GM21529 (cell line): ENCODE measurements around the gene SLC51B.
A peak's percentile ranks its signal among the peaks of the same experiment; 100 is the strongest.
"Not testable (repeated sequence)": the region's sequence is repeated elsewhere in the genome, so short reads cannot be mapped to it uniquely, and the experiment has no call there.

ENCODE experiments used
- ATAC-seq: cut with Tn5 transposase; IDR thresholded peaks from one replicate; pipeline ENCODE4 v1.9.1; 2021; ENCODE audit not compliant: unreplicated experiment

Gene SLC51B

GRCh38 chr15:65041787-65042186, 3.4 kb upstream of the SLC51B start:
- no peak for ATAC-seq

- no peak for ATAC-seq
These were observed 2.3 kb upstream of the SLC51B start for GRCh38 chr15:65042776-65043327.

GRCh38 chr15:65044218-65044617, 969 bp upstream of the SLC51B start:
- ATAC-seq, result not testable (repeated sequence)

- no peak for ATAC-seq
These were observed 3.1 kb downstream of the SLC51B start for GRCh38 chr15:65048241-65048640.

- ATAC-seq, result peak; percentile 88
These were observed 4.2 kb downstream of the SLC51B start for GRCh38 chr15:65049418-65049840.

- no peak for ATAC-seq
These were observed 5.1 kb downstream of the SLC51B start for GRCh38 chr15:65050270-65050669.

- no peak for ATAC-seq
These were observed 6.1 kb downstream of the SLC51B start for GRCh38 chr15:65051266-65051665.

GRCh38 chr15:65052956-65053355, 7.8 kb downstream of the SLC51B start:
- no peak for ATAC-seq

GRCh38 chr15:65054333-65055200, 9.4 kb downstream of the SLC51B start:
- ATAC-seq, result no peak

GRCh38 chr15:65055201-65055870, 10.1 kb downstream of the SLC51B start:
- ATAC-seq, result no peak

- no peak for ATAC-seq
These were observed 10.9 kb downstream of the SLC51B start for GRCh38 chr15:65056106-65056505.

- no peak for ATAC-seq
These were observed 11.8 kb downstream of the SLC51B start for GRCh38 chr15:65056868-65057548.

- no peak for ATAC-seq
These were observed 12.4 kb downstream of the SLC51B start for GRCh38 chr15:65057549-65057940.

GRCh38 chr15:65058394-65059368, 13.5 kb downstream of the SLC51B start:
- ATAC-seq, result no peak

GRCh38 chr15:65059369-65059750, 14.2 kb downstream of the SLC51B start:
- ATAC-seq, result no peak

- ATAC-seq, result no peak
These were observed 14.9 kb downstream of the SLC51B start for GRCh38 chr15:65059931-65060596.

GRCh38 chr15:65060641-65061397, 15.6 kb downstream of the SLC51B start:
- ATAC-seq, result no peak

GRCh38 chr15:65062061-65062460, 16.9 kb downstream of the SLC51B start:
- ATAC-seq, result no peak

- ATAC-seq, result no peak
These were observed 17.5 kb downstream of the SLC51B start for GRCh38 chr15:65062726-65063125.
